Brain microvascular endothelial cell (primary cell): Measurements from ENCODE around the gene PLB1.

Source experiments
- DNase-seq: peaks from one replicate; pipeline ENCODE4 v3.0.0-alpha.2; 2020
- H3K27ac ChIP-seq: fragments of 250-450 bp; sonication (Bioruptor Pico); 2 replicates; pipeline ENCODE4 v1.5.1; 2020; ENCODE audit warnings: mild to moderate bottlenecking, moderate library complexity
- H3K27me3 ChIP-seq: fragments of 250-450 bp; sonication (Bioruptor Pico); replicated peaks from 2 replicates; pipeline ENCODE4 v1.5.1; 2020; ENCODE audit warnings: mild to moderate bottlenecking
- H3K36me3 ChIP-seq: fragments of 250-450 bp; sonication (Bioruptor Pico); replicated peaks from 2 replicates; pipeline ENCODE4 v1.5.1; 2020; ENCODE audit warnings: mild to moderate bottlenecking
- H3K4me3 ChIP-seq: 2 replicates; pipeline ENCODE4 v1.5.1; 2011; ENCODE audit warnings: low read depth, mild to moderate bottlenecking, control low read depth, low read length, moderate library complexity
- CTCF ChIP-seq: IDR thresholded peaks from 2 replicates; pipeline ENCODE4 v1.5.1; 2011; ENCODE audit warnings: low read depth, mild to moderate bottlenecking, moderate library complexity, low read length, control low read depth, inconsistent platforms; ENCODE audit errors: missing control alignments
- in situ Hi-C: cut with HindIII; loops from 2 replicates; pipeline ENCODE4 v1.10.0; 2017; ENCODE audit warnings: low sequenced_read_pairs, low pct_ligation_motif_present

PLB1 gene

GRCh38 chr2:28592481-28592880 lies 96.6 kb downstream of the PLB1 start:
- in situ Hi-C loops = no loop called here
- Histone ChIP-seq H3K27ac (no peak overlapping the region), H3K4me3 (no peak overlapping the region), H3K36me3 (no peaks in the 10 kb centered on the region), H3K27me3 (no peaks in the 10 kb centered on the region)
- no peak for TF ChIP-seq CTCF
- DNase-seq = no peak

- Histone ChIP-seq H3K27ac (no peak overlapping the region), H3K27me3 (no peaks in the 10 kb centered on the region), H3K4me3 (no peak overlapping the region), H3K36me3 (no peaks in the 10 kb centered on the region)
- in situ Hi-C loops = no loop called here
- no peak for TF ChIP-seq CTCF
- no peak for DNase-seq
Measured at GRCh38 chr2:28593160-28593755, 97.4 kb downstream of the PLB1 start.

DNA sequence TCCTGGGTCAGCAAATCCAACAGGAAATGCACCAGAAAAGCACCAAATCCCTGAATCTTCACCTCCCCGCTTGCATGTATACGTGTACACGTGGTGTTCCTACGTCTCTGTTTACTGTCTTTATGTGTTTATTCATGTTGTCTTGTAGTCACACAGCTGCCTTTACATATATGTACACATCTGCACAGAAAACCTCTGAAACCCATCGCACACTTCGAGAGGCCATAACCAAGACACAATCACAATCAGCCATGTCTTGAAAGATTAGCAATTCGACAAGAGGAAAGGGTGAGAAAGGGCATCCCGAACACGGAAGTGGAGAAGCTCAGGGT lies 98.1 kb downstream of the PLB1 start:
- no peak overlapping the region for H3K4me3 ChIP-seq
- in situ Hi-C loops = no loop called here
- H3K27me3 ChIP-seq = no peaks in the 10 kb centered on the region
- no peaks in the 10 kb centered on the region for H3K36me3 ChIP-seq
- no peak for TF ChIP-seq CTCF
- DNase-seq = no peak
- no peak overlapping the region for H3K27ac ChIP-seq

GRCh38 chr2:28594332-28595108 lies 98.7 kb downstream of the PLB1 start:
- Histone ChIP-seq H3K4me3 (no peak overlapping the region), H3K36me3 (no peaks in the 10 kb centered on the region), H3K27me3 (no peaks in the 10 kb centered on the region), H3K27ac (peak overlapping the region; percentile 0)
- DNase-seq = peak; percentile 81
- TF ChIP-seq CTCF = peak; percentile 86
- in situ Hi-C loops = no loop called here

DNA sequence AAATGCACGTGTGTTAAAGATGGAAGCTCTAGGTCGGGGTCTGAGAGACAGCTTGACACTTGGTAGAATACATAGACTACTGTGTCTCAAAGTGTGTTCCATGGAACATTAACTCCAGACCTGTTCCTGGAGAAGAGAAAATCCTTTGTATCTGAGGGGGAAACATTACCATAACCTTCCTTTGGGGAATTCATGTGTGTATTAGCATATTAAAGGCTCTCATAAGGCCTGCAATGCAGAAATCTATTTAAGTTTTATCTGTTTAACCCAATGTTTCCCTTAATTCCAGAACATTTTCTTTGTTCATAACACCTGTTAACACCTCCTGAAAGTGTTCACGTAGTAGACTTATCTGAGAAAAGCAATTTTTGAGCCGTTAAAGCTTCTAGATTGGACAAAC lies 99.5 kb downstream of the PLB1 start:
- Histone ChIP-seq H3K36me3 (no peaks in the 10 kb centered on the region), H3K27me3 (no peaks in the 10 kb centered on the region), H3K27ac (no peak overlapping the region), H3K4me3 (no peak overlapping the region)
- in situ Hi-C loops = no loop called here
- no peak for TF ChIP-seq CTCF
- no peak for DNase-seq
